GM12892 (cell line): ENCODE measurements around the gene PAPSS1.

ENCODE experiments used
- DNase-seq: peaks from one replicate; pipeline ENCODE4 v3.0.0; 2011; ENCODE audit not compliant: insufficient read length
- FAIRE-seq: peaks from 2 replicates; lab custom pipeline; 2011; peaks lifted over from hg19 to GRCh38; lab: Jason Lieb, UNC
- POLR2A ChIP-seq: IDR thresholded peaks from 2 replicates; pipeline ENCODE4 v1.6.1; 2011; ENCODE audit warnings: low read depth, low read length, control low read depth
- POLR2AphosphoS5 ChIP-seq: IDR thresholded peaks from 2 replicates; pipeline ENCODE4 v1.6.1; 2011; ENCODE audit warnings: low read depth, low read length, control low read depth
- TAF1 ChIP-seq: IDR thresholded peaks from 2 replicates; pipeline ENCODE4 v1.6.1; 2011; ENCODE audit warnings: low read depth, mild to moderate bottlenecking, control low read depth, low read length, borderline replicate concordance

Gene PAPSS1

GRCh38 chr4:107600983-107601382 lies 119.1 kb downstream of the PAPSS1 start:
- DNase-seq: no peak
- FAIRE-seq: no peak
- no peak for TF ChIP-seq POLR2A
- no peak for TF ChIP-seq POLR2AphosphoS5
- no peak for TF ChIP-seq TAF1

GRCh38 chr4:107600436-107600835 lies 119.6 kb downstream of the PAPSS1 start:
- FAIRE-seq: no peak
- no peak for TF ChIP-seq TAF1
- TF ChIP-seq POLR2AphosphoS5: no peak
- no peak for TF ChIP-seq POLR2A
- no peak for DNase-seq

- no peak for FAIRE-seq
- no peak for DNase-seq
- no peak for TF ChIP-seq POLR2AphosphoS5
- TF ChIP-seq POLR2A: no peak
- TF ChIP-seq TAF1: no peak
Observed at GRCh38 chr4:107599841-107600240, 120.2 kb downstream of the PAPSS1 start.

- FAIRE-seq (no peak), DNase-seq (no peak)
- TF ChIP-seq TAF1: no peak
- TF ChIP-seq POLR2AphosphoS5: no peak
- no peak for TF ChIP-seq POLR2A
Observed at GRCh38 chr4:107593230-107593629, 126.8 kb downstream of the PAPSS1 start.

GRCh38 chr4:107592519-107592918 lies 127.5 kb downstream of the PAPSS1 start:
- no peak for DNase-seq
- TF ChIP-seq TAF1 (no peak), POLR2AphosphoS5 (no peak), POLR2A (no peak)
- no peak for FAIRE-seq

- FAIRE-seq (no peak), DNase-seq (no peak)
- no peak for TF ChIP-seq TAF1
- no peak for TF ChIP-seq POLR2A
- no peak for TF ChIP-seq POLR2AphosphoS5
Observed at GRCh38 chr4:107589269-107589668, 130.8 kb downstream of the PAPSS1 start.

- no peak for FAIRE-seq
- TF ChIP-seq TAF1 (no peak), POLR2AphosphoS5 (no peak)
- no peak for DNase-seq
Observed at GRCh38 chr4:107586371-107586770, 133.7 kb downstream of the PAPSS1 start.

- TF ChIP-seq TAF1: no peak
- no peak for TF ChIP-seq POLR2AphosphoS5
- no peak for TF ChIP-seq POLR2A
- no peak for FAIRE-seq
- DNase-seq: no peak
Observed at GRCh38 chr4:107579099-107579498, 140.9 kb downstream of the PAPSS1 start.

- TF ChIP-seq POLR2A: no peak
- TF ChIP-seq TAF1: no peak
- TF ChIP-seq POLR2AphosphoS5: no peak
- FAIRE-seq (no peak), DNase-seq (no peak)
Observed at GRCh38 chr4:107578321-107578720, 141.7 kb downstream of the PAPSS1 start.

- no peak for FAIRE-seq
- no peak for DNase-seq
- TF ChIP-seq POLR2AphosphoS5: no peak
- no peak for TF ChIP-seq POLR2A
- TF ChIP-seq TAF1: no peak
Observed at GRCh38 chr4:107577743-107578142, 142.3 kb downstream of the PAPSS1 start.

GRCh38 chr4:107575243-107575642 lies 144.8 kb downstream of the PAPSS1 start:
- no peak for DNase-seq
- FAIRE-seq: no peak
- TF ChIP-seq TAF1 (no peak), POLR2AphosphoS5 (no peak), POLR2A (no peak)

- FAIRE-seq (no peak), DNase-seq (no peak)
- no peak for TF ChIP-seq POLR2AphosphoS5
Observed at GRCh38 chr4:107572281-107572680, 147.8 kb downstream of the PAPSS1 start.

- no peak for TF ChIP-seq POLR2AphosphoS5
- TF ChIP-seq TAF1: no peak
- TF ChIP-seq POLR2A: no peak
- FAIRE-seq (no peak), DNase-seq (no peak)
Observed at GRCh38 chr4:107570952-107571351, 149.1 kb downstream of the PAPSS1 start.
